Stimulated activated CD4-positive, alpha-beta T cell treated with anti-CD3 and anti-CD28 coated beads, TNF-alpha, amount 100 ng/mL, for 1 hour (primary cell): Measurements from ENCODE around the gene CDK5RAP1.
"Not testable (repeated sequence)": the region's sequence is repeated elsewhere in the genome, so short reads cannot be mapped to it uniquely, and the experiment has no call there.

Source experiments
- DNase-seq, 3 donors: peaks; one replicate each; pipeline ENCODE4 v3.0.0-alpha.2; 2020; ENCODE audit warnings: low read depth in 3 of 3, low spot score in 1 of 3

CDK5RAP1 gene

DNA sequence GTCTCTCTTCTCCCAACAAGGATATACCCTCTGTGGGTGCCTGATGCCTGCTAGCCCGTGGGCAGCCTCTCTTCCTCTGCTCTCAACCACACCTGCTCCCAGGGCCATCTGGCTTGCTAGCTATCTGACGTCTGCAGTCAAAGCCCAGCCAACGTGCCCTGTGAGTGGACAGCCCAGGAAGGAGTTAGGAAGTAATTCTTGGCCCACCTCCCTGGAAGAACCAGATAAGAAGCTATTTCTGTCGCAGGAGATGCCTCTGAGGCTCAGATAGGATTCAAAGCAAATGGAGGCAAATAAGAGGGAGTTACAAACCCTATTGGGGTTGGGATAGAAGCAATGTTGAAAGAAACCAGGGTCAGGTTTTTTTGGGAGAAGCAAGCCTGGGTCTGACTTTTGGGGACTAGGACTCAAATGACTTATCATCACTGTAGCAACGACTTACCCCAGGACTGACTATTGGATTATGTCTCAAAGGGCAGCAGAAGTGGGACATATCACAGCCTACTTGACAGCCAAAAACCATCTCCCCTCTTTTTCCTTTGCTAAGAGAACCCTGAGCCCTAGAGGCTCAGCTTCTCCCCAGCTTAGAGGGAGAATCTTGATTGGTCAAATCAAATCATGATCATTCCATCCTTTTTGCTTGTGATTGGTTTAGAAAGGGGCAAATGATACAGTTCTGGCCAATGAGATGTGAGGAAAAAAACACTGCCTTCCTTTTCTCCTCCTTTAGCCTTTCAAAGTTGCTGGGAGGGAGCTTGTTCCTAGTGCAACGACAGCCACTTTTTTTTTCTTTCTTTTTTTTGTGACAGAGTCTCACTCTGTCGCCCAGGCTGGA, 18.0 kb upstream of the CDK5RAP1 start:
- DNase-seq: no peak

DNA sequence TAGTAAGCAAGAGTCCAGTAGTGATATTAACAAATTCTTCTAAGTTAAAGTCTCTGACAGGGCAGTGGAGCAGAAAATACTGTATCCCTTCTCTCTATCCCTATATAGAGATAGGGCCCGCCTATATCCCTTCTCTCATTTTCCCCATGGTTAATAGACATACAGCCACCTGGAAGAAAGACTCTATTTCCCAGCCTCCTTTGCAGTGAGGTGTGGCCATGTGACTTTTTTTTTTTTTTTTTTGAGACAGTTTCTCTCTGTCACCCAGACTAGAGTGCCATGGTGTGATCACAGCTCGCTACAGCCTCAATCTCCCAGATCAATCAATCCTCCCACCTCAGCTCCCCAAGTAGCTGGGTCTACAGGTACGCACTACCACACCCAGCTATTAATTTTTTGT, 16.7 kb upstream of the CDK5RAP1 start:
- no peak for DNase-seq

- DNase-seq: no peak
Observed at GRCh38 chr20:33415948-33416347, 14.6 kb upstream of the CDK5RAP1 start.

DNA sequence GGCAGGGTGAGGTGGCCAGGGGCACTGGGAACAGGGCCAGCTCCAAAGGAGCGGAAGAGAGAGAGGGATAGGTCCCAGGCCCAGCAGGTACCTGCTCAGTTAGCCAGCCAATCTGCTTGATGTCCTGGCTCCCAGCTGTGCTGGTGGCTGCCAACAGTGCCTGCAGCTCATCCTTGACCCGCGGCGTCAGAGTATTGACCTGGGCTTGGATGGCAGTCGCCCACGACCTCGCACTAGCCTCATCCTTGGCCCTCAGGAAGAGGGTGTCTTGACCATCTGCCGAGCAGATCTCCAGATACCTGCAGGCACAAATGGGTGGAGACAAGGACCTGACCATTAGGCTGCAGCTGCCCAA, 11.1 kb upstream of the CDK5RAP1 start:
- DNase-seq: no peak

DNA sequence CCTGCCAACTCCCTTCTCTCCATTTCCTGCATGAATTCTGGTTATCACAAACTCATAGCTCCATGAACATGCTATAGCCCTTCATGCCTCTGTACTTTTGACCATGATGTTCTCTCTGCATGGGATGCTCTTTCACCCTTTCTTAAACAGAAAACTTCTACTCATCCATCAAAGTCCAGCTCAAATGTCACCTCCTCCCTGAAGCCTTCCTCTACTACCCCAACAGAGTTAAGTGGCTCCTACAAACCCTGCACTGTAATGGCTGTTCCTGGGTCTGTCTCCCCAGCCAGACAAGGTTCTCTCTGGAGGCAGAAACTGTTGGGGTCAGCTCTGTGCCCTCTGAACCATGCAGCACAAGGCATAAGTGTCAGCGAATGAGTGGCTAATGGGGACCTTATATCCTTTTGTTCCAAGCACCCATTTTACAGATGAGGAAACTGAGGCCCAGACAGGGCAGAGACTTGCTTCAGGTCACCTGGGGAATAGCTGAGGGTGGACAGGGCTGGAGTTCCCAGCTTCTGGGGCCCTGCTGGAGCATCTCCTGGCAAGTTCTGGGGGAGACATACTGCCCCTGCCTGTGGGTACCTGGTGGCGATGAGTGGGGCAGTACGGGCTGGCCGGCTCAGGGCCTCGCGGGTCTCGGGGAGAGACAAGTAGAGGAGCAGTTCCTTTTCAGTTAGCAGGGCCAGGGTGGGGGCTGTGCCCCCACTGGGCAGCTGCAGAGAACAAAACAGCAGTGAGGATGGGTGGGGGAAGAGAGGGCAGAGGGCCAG, 10.6 kb upstream of the CDK5RAP1 start:
- DNase-seq: no peak

DNA sequence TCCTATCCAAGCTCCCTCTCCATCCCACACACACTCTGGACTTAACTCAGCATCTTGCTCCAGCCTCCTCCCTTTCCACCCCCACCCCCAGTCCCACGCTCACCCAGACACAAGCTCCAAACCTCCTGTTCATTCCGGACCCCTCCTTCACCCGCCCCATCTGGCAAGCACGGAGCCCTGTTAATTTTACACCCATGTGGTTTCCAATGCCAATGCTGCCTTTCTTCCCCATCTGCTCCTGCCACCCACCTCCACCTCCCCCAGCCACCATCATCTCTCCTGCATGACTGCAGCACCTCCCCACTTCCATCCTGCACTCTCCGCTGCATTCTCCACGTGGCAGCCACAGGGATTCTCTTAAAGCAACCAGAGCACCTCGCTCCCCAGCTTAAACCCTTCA, 9.9 kb upstream of the CDK5RAP1 start:
- DNase-seq: no peak

- no peak for DNase-seq
Observed at GRCh38 chr20:33410081-33410742, 8.9 kb upstream of the CDK5RAP1 start.

- no peak for DNase-seq
Observed at GRCh38 chr20:33408716-33409654, 7.7 kb upstream of the CDK5RAP1 start.

- DNase-seq: no peak
Observed at GRCh38 chr20:33408313-33408712, 7.0 kb upstream of the CDK5RAP1 start.

DNA sequence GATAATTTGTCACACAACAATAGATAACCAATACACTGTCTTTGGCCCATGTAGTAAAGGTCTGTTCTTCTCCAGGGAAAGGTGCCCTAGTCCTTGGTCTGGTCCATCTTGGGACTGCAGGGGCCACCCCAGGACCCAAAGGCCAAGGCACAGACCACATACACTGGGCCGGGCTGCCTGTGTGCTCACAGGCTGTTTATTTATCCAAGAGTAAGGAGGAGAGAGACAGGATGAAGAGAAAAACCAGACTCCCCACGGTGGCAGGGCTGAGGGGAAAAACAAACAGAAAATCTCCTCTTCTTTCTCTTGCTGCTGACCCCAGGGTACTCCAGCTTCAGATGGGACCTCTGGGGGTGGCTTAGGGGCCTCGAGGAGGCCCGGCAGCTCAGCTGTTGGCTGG, 6.5 kb upstream of the CDK5RAP1 start:
- DNase-seq: no peak

GRCh38 chr20:33407251-33407650, 5.9 kb upstream of the CDK5RAP1 start:
- DNase-seq: no peak

DNA sequence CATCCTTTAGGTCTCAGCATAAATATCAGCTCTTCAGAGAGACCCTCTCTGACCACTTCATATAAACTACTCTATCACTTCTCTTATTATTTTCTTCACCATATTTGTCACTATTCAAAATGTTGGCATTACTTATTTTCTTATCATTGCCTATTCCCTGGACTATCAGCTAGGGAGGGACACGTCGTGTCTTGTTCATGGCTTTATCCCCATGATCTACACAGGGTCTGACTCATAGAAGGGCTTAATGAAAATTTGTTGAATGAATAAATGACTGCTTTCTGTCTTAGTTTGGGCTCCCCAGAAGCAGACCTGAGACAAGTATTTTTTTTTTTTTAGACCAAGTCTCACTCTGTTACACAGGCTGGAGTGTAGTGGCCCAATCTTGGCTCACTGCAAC, 3.0 kb upstream of the CDK5RAP1 start:
- DNase-seq: no peak

DNA sequence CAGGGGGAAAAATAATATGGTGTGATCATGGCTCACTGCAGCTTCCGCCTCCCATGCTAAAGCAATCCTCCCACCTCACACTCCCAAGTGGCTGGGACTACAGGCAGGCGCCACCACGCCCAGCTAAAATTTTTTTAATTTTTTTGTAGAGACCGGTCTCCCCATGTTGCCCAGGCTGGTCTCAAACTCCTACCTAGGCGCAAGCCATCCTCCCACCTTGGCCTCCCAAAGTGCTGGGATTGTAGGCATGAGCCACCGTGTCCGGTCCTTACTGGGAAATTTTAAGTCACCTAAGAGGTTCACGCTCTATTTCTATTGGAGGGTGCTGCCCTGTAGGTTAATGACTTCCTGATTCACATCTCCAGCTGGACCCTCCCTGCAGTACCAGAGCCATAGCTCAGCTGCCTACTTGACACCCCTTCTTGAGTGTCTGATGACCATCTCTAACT, 626 bp upstream of the CDK5RAP1 start:
- no peak for DNase-seq

GRCh38 chr20:33400812-33401183, 521 bp downstream of the CDK5RAP1 start:
- no peak for DNase-seq

GRCh38 chr20:33399924-33400323, 1.4 kb downstream of the CDK5RAP1 start:
- no peak for DNase-seq

- no peak for DNase-seq
Observed at GRCh38 chr20:33394718-33395117, 6.6 kb downstream of the CDK5RAP1 start.

- no peak for DNase-seq
Observed at GRCh38 chr20:33393609-33394008, 7.7 kb downstream of the CDK5RAP1 start.

- no peak for DNase-seq
Observed at GRCh38 chr20:33391722-33392415, 9.4 kb downstream of the CDK5RAP1 start.

- DNase-seq: not testable (repeated sequence)
Observed at GRCh38 chr20:33389326-33389725, 12.0 kb downstream of the CDK5RAP1 start.

GRCh38 chr20:33388268-33388667, 13.1 kb downstream of the CDK5RAP1 start:
- DNase-seq: no peak
